GM18909 (cell line): ENCODE data around the gene SLC30A3.
"Not testable (repeated sequence)": the region's sequence is repeated elsewhere in the genome, so short reads cannot be mapped to it uniquely, and the experiment has no call there.

Source experiments
- ATAC-seq: cut with Tn5 transposase; IDR thresholded peaks from one replicate; pipeline ENCODE4 v1.9.1; 2021; ENCODE audit warnings: mild to moderate bottlenecking; ENCODE audit not compliant: unreplicated experiment, poor library complexity

The SLC30A3 gene, protein sequence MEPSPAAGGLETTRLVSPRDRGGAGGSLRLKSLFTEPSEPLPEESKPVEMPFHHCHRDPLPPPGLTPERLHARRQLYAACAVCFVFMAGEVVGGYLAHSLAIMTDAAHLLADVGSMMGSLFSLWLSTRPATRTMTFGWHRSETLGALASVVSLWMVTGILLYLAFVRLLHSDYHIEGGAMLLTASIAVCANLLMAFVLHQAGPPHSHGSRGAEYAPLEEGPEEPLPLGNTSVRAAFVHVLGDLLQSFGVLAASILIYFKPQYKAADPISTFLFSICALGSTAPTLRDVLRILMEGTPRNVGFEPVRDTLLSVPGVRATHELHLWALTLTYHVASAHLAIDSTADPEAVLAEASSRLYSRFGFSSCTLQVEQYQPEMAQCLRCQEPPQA

GRCh38 chr2:27262379-27263286, at the start of gene SLC30A3:
SLC30A3 (minus strand) TSS chr2:27263047; CDS start chr2:27262906, 141 bp downstream.
- ATAC-seq, result no peak

DNA sequence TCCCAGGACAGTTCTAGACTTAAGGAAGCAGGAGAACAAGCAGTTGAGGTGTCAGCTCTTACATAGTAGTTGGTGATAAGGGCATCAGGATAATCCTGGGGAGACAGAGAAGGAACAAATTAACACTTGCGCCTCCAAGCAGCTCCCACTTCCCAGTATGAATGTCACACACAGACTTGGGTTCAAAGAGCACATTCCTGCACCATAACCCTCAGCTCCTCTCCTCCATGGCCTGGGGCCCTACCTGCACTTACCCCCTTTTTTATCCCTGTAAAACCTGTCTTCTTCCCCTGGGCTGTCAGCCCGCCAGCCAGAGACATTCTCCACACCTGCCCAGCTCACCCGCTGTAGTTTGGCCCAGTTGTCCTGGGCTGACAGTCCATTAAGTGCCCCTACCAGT, 49.3 kb upstream of the SLC30A3 start:
- no peak for ATAC-seq

DNA sequence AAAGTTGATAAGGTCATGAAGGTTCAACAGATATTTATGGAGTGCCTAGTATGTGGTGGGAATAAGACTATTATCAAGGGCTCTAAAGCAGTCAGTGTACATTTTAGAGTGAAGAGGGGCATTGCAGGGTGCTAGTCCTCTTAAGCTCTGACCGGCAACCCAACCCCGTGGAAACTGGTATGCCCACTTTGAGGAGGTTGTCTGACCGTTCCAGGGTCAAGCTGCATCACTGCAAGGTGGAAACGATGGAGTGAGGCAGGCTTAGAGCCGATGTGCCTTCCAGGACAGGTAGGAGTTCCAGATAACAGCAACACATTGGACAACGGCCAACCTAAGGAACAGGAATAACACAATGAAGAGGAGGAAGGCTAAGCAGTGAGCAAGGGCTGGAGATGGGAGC, 46.8 kb upstream of the SLC30A3 start:
- no peak for ATAC-seq

- no peak for ATAC-seq
These were observed 45.6 kb upstream of the SLC30A3 start, which contains the start of gene UCN for GRCh38 chr2:27308359-27308881. UCN (minus strand) TSS chr2:27308445; CDS start chr2:27307895, 550 bp downstream.

DNA sequence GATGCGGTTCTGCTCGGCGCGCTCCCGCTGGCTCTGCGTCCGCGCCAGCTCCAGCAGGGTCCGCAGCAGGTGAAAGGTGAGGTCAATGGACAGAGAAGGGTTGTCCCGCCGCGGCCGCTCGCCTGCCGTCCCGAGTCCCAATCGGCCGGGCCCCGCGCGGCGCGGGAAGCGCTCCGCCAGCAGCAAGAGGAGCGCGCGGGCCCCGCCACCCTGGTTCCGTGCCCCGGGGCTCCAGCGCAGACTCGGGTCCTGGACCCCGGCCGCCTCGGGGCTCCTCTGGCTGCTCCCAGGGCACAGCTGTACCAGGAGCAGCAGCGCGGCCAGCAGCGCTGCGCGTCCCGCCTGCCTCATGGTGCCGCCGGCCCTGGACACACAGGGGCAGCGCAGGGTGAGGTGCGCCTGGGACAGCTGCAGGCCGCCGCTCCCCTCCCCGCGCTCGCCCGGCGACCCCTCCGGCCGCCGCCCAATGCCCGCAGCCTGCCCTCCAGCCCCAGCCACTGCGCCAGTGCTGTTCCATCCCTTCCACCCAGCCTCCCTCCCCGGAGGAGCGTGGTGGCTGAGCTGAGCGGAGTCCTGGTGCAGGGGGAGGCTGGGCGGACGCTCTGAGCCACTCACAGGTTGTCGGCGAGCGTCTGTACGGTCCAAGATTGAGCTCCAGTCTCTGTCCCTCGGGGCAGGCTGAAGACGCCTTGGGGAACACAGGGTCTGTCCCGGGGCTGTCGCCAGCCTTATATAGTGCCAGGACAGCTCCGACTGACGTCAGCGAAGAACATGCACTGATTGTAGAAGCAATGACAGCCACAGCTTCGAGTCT, 44.9 kb upstream of the SLC30A3 start:
- ATAC-seq, result no peak

DNA sequence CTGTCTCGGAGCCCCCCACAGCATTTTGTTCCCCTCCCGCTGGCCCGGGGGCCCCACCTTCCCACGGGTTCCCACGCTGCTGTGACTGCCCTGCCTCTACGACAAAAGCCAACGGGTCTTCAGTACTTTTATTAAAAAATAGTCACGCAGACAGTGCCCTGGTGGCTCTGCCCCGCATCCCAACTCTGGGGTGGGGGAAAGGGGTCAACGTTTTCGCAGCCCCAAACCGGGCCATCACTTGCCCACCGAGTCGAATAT, 44.4 kb upstream of the SLC30A3 start:
- no peak for ATAC-seq

DNA sequence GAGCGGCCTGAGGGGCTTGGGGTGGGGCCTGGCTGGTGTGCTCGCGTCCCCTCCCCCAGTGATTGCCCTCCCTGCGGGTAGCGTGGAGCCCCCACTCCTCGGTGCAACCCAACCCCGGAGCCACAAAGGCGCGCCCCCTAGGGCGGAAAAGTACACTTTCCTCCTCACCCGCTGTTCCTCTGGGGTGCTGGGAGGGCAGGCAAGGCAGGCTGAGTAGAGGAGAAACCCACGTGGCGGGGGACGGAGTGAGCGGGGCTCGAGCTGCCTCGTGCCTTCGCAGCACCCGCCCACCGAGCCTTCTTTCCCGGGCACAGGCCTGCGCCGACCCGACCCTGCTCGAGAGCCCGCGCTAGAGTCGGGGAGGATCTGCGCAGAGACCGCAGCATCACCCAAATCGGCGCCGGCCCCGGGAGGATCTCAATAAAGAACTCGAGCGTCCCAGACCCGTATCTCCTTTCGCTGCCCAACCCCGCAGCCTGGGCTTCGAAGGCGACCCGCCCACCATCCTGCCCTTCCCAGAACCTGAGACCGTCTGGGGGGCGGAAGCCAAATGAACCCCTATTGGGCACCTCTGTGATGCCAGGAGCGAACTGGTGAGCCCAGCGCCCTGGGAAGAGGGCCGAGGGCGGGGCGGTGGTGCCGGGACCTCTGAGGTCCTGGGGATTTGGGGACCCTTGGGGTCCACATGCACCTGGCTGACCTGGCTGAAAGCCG, 43.9 kb upstream of the SLC30A3 start:
- ATAC-seq, result no peak

GRCh38 chr2:27306136-27306535, 43.3 kb upstream of the SLC30A3 start:
- ATAC-seq, result no peak

DNA sequence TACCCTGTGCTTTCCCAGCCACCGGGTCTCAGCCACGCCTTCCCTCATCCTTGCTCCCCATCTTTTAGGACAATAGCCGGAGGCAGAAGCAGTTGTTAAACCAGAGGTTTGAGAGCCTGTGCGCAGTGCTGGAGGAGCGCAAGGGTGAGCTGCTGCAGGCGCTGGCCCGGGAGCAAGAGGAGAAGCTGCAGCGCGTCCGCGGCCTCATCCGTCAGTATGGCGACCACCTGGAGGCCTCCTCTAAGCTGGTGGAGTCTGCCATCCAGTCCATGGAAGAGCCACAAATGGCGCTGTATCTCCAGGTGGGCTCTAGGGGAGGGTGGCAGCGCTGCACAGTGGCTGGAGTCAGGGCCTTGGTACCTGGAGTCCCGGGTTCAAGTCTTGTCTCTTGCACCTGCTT, 42.7 kb upstream of the SLC30A3 start:
- ATAC-seq, result no peak

- ATAC-seq, result no peak
These were observed 41.8 kb upstream of the SLC30A3 start for GRCh38 chr2:27304488-27305240.

DNA sequence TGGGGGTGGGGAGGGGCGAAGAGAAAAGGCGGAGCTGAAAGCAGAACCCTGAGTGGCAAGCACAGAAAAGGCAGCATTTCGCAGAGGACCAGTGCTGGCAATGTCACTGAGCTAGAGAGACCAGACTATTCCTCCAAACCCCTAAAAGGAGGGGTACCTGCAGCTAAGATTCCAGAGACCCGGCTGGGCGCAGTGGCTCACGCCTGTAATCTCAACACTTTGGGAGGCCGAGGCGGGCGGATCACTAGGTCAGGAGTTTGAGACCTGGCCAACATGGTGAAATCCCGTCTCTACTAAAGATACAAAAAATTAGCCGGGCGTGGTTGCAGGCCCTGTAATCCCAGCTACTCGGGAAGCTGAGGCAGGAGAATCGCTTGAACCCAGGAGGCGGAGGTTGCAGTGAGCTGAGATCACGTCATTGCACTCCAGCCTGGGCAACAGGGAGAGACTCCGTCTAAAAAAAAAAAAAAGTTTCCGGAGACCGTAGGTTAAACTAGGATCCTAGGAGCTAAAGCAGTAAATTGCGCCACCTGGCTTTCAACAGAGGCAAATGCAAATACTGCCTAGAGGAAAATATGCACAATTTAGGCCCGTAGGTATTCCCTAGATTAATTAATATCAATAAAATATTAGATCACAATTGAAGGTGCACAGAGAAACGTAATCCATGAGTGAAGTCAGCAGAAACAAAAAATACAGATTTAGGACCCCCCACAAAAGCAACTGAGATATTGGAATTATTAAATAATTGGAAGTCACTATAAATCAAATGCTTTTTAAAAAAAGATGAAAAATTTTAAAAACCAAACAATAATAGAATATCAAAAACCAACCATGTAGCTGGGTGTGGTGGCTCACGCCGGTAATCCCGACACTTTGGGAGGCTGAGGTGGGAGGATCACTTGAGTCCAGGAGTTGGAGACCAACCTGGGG, 40.5 kb upstream of the SLC30A3 start:
- no peak for ATAC-seq

GRCh38 chr2:27300606-27301005, 37.8 kb upstream of the SLC30A3 start:
- ATAC-seq, result not testable (repeated sequence)

GRCh38 chr2:27298391-27299080, 35.7 kb upstream of the SLC30A3 start:
- no peak for ATAC-seq

GRCh38 chr2:27297195-27297594, 34.3 kb upstream of the SLC30A3 start:
- no peak for ATAC-seq

- no peak for ATAC-seq
These were observed 33.6 kb upstream of the SLC30A3 start for GRCh38 chr2:27296481-27296880.

- ATAC-seq, result no peak
These were observed 32.1 kb upstream of the SLC30A3 start for GRCh38 chr2:27294928-27295327.

DNA sequence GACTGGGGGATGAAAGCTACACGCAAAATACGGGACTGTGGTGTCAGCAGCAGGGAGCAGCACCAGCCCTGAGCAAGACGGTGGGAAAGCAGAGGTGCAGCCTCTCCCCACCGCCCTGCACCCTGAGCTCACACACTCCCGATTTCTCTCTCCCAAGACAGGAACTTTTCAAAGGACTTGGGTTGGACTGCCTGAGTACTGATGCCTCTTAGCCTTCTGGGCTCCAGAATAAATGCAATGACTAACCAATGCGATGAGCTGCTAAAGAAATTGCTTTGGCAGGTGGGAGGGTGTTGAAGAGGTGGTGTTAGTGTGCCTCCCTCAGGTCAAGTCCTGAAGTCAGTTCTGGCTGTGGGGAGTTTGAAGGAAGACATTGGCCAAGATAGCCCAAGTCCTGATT, 29.0 kb upstream of the SLC30A3 start:
- ATAC-seq, result no peak

- no peak for ATAC-seq
These were observed 27.7 kb upstream of the SLC30A3 start for GRCh38 chr2:27290549-27290948.
